DOHH2 (cell line): ENCODE results near the gene RNASE12.

Experiments
- H3F3A ChIP-seq: fragments of 200-600 bp; sonication (generic), shearing (Covaris generic); 2 replicates; pipeline ENCODE4 v1.6.0; 2016; ENCODE audit warnings: antibody characterized with exemption, mild to moderate bottlenecking; ENCODE audit not compliant: control insufficient read depth, insufficient read depth
- H3K27ac ChIP-seq: fragments of 200-600 bp; sonication (generic); 2 replicates; pipeline ENCODE4 v1.5.1; 2014; ENCODE audit warnings: low read depth, mild to moderate bottlenecking, low read length, moderate library complexity
- H3K27me3 ChIP-seq: fragments of 200-600 bp; sonication (generic); 2 replicates; pipeline ENCODE4 v1.6.1; 2014; ENCODE audit warnings: mild to moderate bottlenecking, low read length, mixed read lengths; ENCODE audit not compliant: control insufficient read depth
- H3K36me3 ChIP-seq: fragments of 200-600 bp; sonication (generic); 2 replicates; pipeline ENCODE4 v1.6.1; 2014; ENCODE audit warnings: mild to moderate bottlenecking, low read length, moderate library complexity, mixed read lengths; ENCODE audit not compliant: control insufficient read depth
- H3K4me1 ChIP-seq: fragments of 200-600 bp; sonication (generic); 2 replicates; pipeline ENCODE4 v1.6.1; 2014; ENCODE audit warnings: mild to moderate bottlenecking, low read length, mixed read lengths; ENCODE audit not compliant: control insufficient read depth
- H3K4me2 ChIP-seq: fragments of 200-600 bp; sonication (generic); 2 replicates; pipeline ENCODE4 v1.6.0; 2014; ENCODE audit warnings: mild to moderate bottlenecking, low read length, moderate library complexity
- H3K4me3 ChIP-seq: fragments of 200-600 bp; sonication (generic); 2 replicates; pipeline ENCODE4 v1.5.1; 2014; ENCODE audit warnings: mild to moderate bottlenecking, low read length, mixed read lengths
- H3K79me2 ChIP-seq: fragments of 200-600 bp; sonication (generic); 2 replicates; pipeline ENCODE4 v1.6.1; 2014; ENCODE audit warnings: mild to moderate bottlenecking, low read length, mixed read lengths; ENCODE audit not compliant: control insufficient read depth
- H3K9me2 ChIP-seq: fragments of 200-600 bp; sonication (generic); replicated peaks from 2 replicates; pipeline ENCODE4 v1.6.1; 2014; ENCODE audit warnings: mild to moderate bottlenecking, low read length, mixed read lengths; ENCODE audit not compliant: control insufficient read depth
- H3K9me3 ChIP-seq: fragments of 200-600 bp; sonication (generic); 2 replicates; pipeline ENCODE4 v1.6.1; 2014; ENCODE audit warnings: antibody characterized with exemption, low read length, mixed read lengths; ENCODE audit not compliant: control insufficient read depth, insufficient read depth
- H4K20me1 ChIP-seq: fragments of 200-600 bp; sonication (generic); 2 replicates; pipeline ENCODE4 v1.6.0; 2014; ENCODE audit warnings: low read depth, mild to moderate bottlenecking, antibody characterized with exemption, low read length, moderate library complexity; ENCODE audit not compliant: control insufficient read depth, insufficient read depth
- CTCF ChIP-seq: fragments of 200-600 bp; sonication (generic); IDR thresholded peaks from one replicate; pipeline ENCODE4 v1.5.1; 2014; ENCODE audit warnings: antibody characterized with exemption, mild to moderate bottlenecking, low read depth, low read length; ENCODE audit not compliant: poor library complexity, severe bottlenecking
- EZH2phosphoT487 ChIP-seq: fragments of 200-600 bp; sonication (generic); IDR thresholded peaks from 2 replicates; pipeline ENCODE4 v1.6.1; 2017; ENCODE audit warnings: borderline replicate concordance, mild to moderate bottlenecking, antibody characterized with exemption, low read length, moderate library complexity, mixed read lengths

RNASE12 gene

GRCh38 chr14:20612403-20612802 is 21.2 kb upstream of the RNASE12 start:
- peak overlapping the region; percentile 77 for H3K4me3 ChIP-seq

GRCh38 chr14:20611277-20611676 is 20.1 kb upstream of the RNASE12 start:
- Histone ChIP-seq H3K4me1 (peaks cover 51% of the 10 kb centered on the region), H3K4me2 (peak overlapping the region; percentile 89), H3F3A (peaks cover 19% of the 10 kb centered on the region), H3K4me3 (peak overlapping the region; percentile 77; the same call in 1 of the 2 replicates), H4K20me1 (0 out of 2 replicates have a peak, but pooled peaks cover 4% of the 10 kb centered on the region), H3K9me3 (no peaks in the 10 kb centered on the region), H3K9me2 (no peaks in the 10 kb centered on the region), H3K27ac (no peak overlapping the region), H3K79me2 (no peaks in the 10 kb centered on the region), H3K36me3 (no peaks in the 10 kb centered on the region), H3K27me3 (peaks cover 25% of the 10 kb centered on the region)
- TF ChIP-seq CTCF, result no peak
- no peak for TF ChIP-seq EZH2phosphoT487

More at GRCh38 chr14:20612403-20612802, 21.2 kb upstream of the RNASE12 start:
- Histone ChIP-seq H3K27ac (no peak overlapping the region), H3K9me3 (no peaks in the 10 kb centered on the region), H3F3A (peaks cover 19% of the 10 kb centered on the region), H3K4me2 (peak overlapping the region; percentile 89), H3K9me2 (no peaks in the 10 kb centered on the region), H3K36me3 (no peaks in the 10 kb centered on the region), H3K79me2 (no peaks in the 10 kb centered on the region), H3K4me1 (peaks cover 54% of the 10 kb centered on the region), H3K27me3 (peaks cover 28% of the 10 kb centered on the region), H4K20me1 (0 out of 2 replicates have a peak, but pooled peaks cover 4% of the 10 kb centered on the region)
- TF ChIP-seq CTCF (no peak), EZH2phosphoT487 (no peak)

- Histone ChIP-seq H3K4me1 (peaks cover 51% of the 10 kb centered on the region), H3K4me2 (peak overlapping the region; percentile 76), H3K27ac (no peak overlapping the region), H3K36me3 (no peaks in the 10 kb centered on the region), H4K20me1 (0 out of 2 replicates have a peak, but pooled peaks cover 4% of the 10 kb centered on the region), H3F3A (peaks cover 19% of the 10 kb centered on the region), H3K4me3 (peak overlapping the region; percentile 79), H3K9me3 (no peaks in the 10 kb centered on the region), H3K79me2 (no peaks in the 10 kb centered on the region), H3K27me3 (peaks cover 25% of the 10 kb centered on the region), H3K9me2 (no peaks in the 10 kb centered on the region)
- TF ChIP-seq CTCF, result no peak
- no peak for TF ChIP-seq EZH2phosphoT487
Measured at GRCh38 chr14:20610002-20610765, 19.0 kb upstream of the RNASE12 start.
